ENCODE measurements around the gene HMX1. TPM values are rescaled to one million over a fixed set of nuclear protein-coding genes. Genes with fewer than 3 reads are reported as not detected.

HMX1 gene
- total RNA-seq, 2 donors from 2014 or later, result not detected

DNA sequence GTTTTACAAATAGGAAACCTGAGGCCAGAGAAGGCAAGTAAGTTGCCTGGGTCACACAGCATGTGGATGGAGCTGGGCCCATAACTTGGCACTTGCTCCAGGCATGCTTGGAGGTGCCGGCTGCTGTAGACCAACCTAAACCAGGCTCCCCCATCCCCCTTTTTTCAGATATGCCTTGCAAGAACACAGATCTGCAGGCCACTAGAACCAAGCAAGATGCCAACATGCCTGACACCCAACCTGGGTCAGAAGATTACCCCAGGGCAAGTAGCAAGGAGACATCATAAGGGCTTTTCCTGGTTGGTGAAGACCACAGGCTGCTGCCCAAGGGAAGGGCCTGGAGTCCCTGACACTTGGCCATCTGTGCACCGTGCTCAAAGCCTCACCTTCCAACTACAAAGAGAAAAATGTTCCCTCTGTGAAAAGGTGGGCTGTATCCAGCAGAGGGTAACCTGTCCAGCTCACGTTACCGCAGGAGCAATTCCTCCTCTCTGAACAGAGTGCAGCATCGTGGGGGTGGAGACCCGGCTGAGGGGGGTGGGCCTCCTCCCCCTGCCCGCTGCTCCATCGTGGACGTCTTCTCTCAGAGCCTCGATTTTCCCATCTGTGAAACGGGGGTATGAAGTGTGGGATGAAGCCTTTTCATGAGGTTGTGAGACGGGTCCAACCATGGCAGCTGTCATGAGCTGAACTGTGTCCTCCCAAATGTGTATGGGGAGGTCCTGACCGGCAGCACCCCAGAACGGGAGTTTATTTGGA lies 23.0 kb downstream of the HMX1 start:
- no peak for DNase-seq
- H3K9me3 ChIP-seq, result no peaks in the 10 kb centered on the region
- intact Hi-C loops (cut with DNase I), result no loop called here
- no peak overlapping the region for H3K9ac ChIP-seq (ENCODE audit: low read depth in 2 of 2, low read length in 2 of 2)
- TF ChIP-seq, protein P1, sequence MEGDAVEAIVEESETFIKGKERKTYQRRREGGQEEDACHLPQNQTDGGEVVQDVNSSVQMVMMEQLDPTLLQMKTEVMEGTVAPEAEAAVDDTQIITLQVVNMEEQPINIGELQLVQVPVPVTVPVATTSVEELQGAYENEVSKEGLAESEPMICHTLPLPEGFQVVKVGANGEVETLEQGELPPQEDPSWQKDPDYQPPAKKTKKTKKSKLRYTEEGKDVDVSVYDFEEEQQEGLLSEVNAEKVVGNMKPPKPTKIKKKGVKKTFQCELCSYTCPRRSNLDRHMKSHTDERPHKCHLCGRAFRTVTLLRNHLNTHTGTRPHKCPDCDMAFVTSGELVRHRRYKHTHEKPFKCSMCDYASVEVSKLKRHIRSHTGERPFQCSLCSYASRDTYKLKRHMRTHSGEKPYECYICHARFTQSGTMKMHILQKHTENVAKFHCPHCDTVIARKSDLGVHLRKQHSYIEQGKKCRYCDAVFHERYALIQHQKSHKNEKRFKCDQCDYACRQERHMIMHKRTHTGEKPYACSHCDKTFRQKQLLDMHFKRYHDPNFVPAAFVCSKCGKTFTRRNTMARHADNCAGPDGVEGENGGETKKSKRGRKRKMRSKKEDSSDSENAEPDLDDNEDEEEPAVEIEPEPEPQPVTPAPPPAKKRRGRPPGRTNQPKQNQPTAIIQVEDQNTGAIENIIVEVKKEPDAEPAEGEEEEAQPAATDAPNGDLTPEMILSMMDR (IDR thresholded peaks at IDR 0.05), result no peak
- no peaks in the 10 kb centered on the region for H3K4me1 ChIP-seq
- no peak overlapping the region for H3K4me3 ChIP-seq
- no peaks in the 10 kb centered on the region for H3K27me3 ChIP-seq
- H3K36me3 ChIP-seq, result no peaks in the 10 kb centered on the region
- H3K27ac ChIP-seq, result no peak overlapping the region

DNA sequence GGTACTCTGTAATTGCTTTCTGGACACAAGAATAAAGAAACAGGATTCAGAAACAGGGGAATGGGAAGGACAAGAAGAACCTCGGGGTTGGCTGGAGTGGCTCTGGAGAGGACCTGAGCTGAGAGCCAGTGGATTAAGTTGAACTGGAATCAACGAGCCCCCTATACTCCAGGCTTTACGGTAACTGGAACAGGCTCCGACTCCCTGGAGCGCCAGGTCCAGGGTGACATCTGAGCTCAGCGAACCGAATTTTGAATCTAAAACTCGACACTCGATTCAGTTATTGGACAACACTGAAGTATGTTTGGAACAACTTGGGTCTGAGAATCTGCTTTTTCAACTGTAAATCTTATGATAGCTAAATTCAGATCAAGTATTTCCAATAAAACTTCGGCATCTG lies 23.9 kb downstream of the HMX1 start:
- no peak for DNase-seq
- H3K9me3 ChIP-seq, result no peaks in the 10 kb centered on the region
- TF ChIP-seq, protein P1 (IDR thresholded peaks at IDR 0.05), result no peak
- no peak overlapping the region for H3K4me3 ChIP-seq
- no peaks in the 10 kb centered on the region for H3K27me3 ChIP-seq
- H3K9ac ChIP-seq (ENCODE audit: low read depth in 2 of 2, low read length in 2 of 2), result no peak overlapping the region
- no peak overlapping the region for H3K27ac ChIP-seq
- no peaks in the 10 kb centered on the region for H3K36me3 ChIP-seq
- H3K4me1 ChIP-seq, result no peaks in the 10 kb centered on the region
- intact Hi-C loops (cut with DNase I), result no loop called here

DNA sequence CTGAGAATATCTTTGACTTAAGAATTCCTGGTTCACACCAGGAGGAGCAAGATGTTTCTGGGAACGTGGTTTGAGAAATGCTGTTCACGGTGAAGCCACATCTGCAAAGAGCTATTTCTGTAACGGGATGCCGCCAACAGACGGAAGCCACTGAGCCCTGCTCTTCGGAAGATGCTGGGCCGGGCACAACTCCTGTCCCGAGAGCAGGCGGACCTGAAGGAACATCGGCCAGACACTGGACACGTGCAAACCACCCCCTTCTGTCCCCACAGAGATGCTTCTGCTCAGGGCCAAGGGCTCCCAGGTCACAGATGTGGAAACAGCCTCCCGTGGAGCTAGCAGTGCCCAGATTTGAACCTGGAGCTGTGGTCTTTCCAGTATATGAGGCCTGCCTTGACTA lies 24.3 kb downstream of the HMX1 start:
- no peaks in the 10 kb centered on the region for H3K27me3 ChIP-seq
- no peak overlapping the region for H3K4me3 ChIP-seq
- no peaks in the 10 kb centered on the region for H3K9me3 ChIP-seq
- no peak for DNase-seq
- H3K4me1 ChIP-seq, result no peaks in the 10 kb centered on the region
- intact Hi-C loops (cut with DNase I), result no loop called here
- TF ChIP-seq, protein P1 (IDR thresholded peaks at IDR 0.05), result no peak
- H3K36me3 ChIP-seq, result no peaks in the 10 kb centered on the region
- H3K27ac ChIP-seq, result no peak overlapping the region
- no peak overlapping the region for H3K9ac ChIP-seq (ENCODE audit: low read depth in 2 of 2, low read length in 2 of 2)

DNA sequence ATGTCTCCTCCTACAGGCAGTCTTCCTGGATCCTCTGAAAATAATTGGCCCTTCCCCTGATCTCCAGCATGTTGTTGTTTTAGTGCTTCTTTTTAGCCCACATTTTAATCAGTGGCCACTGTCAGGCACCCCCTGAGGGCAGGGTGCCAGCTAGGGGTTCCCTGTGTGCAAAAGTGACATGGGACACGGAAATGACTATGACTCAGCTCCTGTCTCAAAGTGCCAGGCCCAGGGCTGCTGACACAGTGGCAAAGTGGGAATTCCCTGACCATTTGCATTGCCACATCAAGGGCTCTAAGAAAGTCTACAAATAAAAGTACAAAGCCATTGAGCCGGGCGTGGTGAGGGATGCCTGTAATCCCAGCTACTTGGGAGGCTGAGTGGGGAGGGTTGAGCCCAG lies 24.8 kb downstream of the HMX1 start:
- H3K27me3 ChIP-seq, result no peaks in the 10 kb centered on the region
- TF ChIP-seq, protein P1 (IDR thresholded peaks at IDR 0.05), result no peak
- H3K27ac ChIP-seq, result no peak overlapping the region
- H3K9ac ChIP-seq (ENCODE audit: low read depth in 2 of 2, low read length in 2 of 2), result no peak overlapping the region
- intact Hi-C loops (cut with DNase I), result no loop called here
- DNase-seq, result no peak
- H3K4me1 ChIP-seq, result no peaks in the 10 kb centered on the region
- H3K4me3 ChIP-seq, result no peak overlapping the region
- no peaks in the 10 kb centered on the region for H3K36me3 ChIP-seq
- no peaks in the 10 kb centered on the region for H3K9me3 ChIP-seq

DNA sequence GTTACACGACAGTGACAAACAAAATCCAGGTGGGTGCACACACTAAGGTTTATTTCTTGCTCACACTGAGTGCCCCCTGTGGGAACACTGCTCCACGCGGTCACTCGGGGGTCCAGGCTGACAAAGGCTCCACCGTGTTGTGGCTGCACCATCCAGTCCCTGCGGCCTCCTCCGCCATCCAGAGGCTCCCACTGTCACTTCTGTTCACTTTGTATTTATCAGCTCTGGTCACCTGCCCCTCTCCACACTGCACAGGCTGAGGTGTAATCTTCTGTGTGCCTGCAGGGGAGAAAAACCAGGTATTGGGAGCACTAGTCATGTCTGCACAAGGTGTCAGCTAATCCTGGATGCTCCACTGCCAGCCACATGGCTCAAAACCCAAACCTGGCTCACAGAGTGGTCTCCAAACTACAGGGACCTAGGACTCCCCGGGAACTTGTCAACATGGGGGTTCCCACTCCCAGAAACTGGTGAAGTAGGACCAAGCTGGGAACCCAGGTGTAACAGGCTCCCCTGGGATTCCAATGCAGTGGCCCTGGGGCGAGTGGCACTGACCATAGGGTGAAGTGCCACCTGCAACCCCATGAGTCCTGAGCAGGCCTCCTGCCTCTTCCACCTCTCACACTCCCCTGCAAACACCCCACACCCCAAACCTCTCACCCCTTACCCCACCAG lies 25.5 kb downstream of the HMX1 start:
- Histone ChIP-seq H3K27ac (no peak overlapping the region), H3K9me3 (no peaks in the 10 kb centered on the region), H3K27me3 (no peaks in the 10 kb centered on the region), H3K36me3 (no peaks in the 10 kb centered on the region), H3K4me3 (no peak overlapping the region), H3K9ac (ENCODE audit: low read depth in 2 of 2, low read length in 2 of 2) (no peak overlapping the region), H3K4me1 (no peaks in the 10 kb centered on the region)
- TF ChIP-seq, protein P1 (IDR thresholded peaks at IDR 0.05), result no peak
- intact Hi-C loops (cut with DNase I), result no loop called here
- no peak for DNase-seq

Data from colonic mucosa (tissue), 4 donors.